Measurements from ENCODE around the gene BTBD9. TPM values are rescaled to one million over a fixed set of nuclear protein-coding genes. Genes with fewer than 3 reads are reported as not detected.

Gene BTBD9
- total and polyA plus RNA-seq, 2 of the 13 experiments (the other 11 are each of a cell fraction or from before 2014, with no cell fraction given): 1.2 to 3.0 TPM

- Histone ChIP-seq H3K36me3 (replicated peaks in 1 of 2; ENCODE audit: control insufficient read depth in 1 of 2, insufficient read depth in 2 of 2, low read length in 2 of 2) (peaks cover 0 to 3% of the 10 kb centered on the region in 2 experiments; a peak in 2 of 5 replicates), H3K4me1 (ENCODE audit: insufficient read depth, low read length) (peaks cover 8% of the 10 kb centered on the region), H3K27me3 (ENCODE audit: control insufficient read depth in 1 of 2, insufficient read depth in 2 of 2, low read length in 2 of 2) (no peaks in the 10 kb centered on the region), H3K9ac (ENCODE audit: insufficient read depth, low read depth, low read length) (no peak overlapping the region), H4K20me1 (ENCODE audit: insufficient read depth, low read length) (no peaks in the 10 kb centered on the region), H2AFZ (ENCODE audit: low read length) (no peak overlapping the region), H3K79me2 (ENCODE audit: insufficient read depth, low read length) (no peaks in the 10 kb centered on the region), H3K4me3 (replicated peaks in 1 of 3; ENCODE audit: insufficient read depth in 1 of 3, low read depth in 2 of 3, low read length in 3 of 3) (no peak overlapping the region), H3K27ac (ENCODE audit: extremely low read length, insufficient read depth, low read length) (no peak overlapping the region), H3K4me2 (ENCODE audit: low read depth, low read length) (no peak overlapping the region), H3K9me3 (ENCODE audit: low read length) (no peaks in the 10 kb centered on the region)
- in situ Hi-C loops (cut with HindIII; ENCODE audit: extremely low pct_ligation_motif_present, low pct_unique_long_range_greater_than_20kb): no loop called here
- FAIRE-seq (no peak), ATAC-seq (peak; percentile 4; the same call in 2 of the 3 replicates), DNase-seq (ENCODE audit: low spot score) (no peak)
- no TSS peak for BruUV-seq (replicated peaks)
- CTCF ChIA-PET (ENCODE audit: low intra/inter-chr PET ratio, low total read pairs): no interaction called here
- POLR2A ChIA-PET: no interaction called here
- TF ChIP-seq RBM22 (optimal IDR thresholded peaks at IDR 0.05; ENCODE audit: low read length) (peak; percentile 47), JUND (CRISPR knock-in tag; IDR thresholded peaks at IDR 0.05) (no peak), ZFP82 (CRISPR knock-in tag; IDR thresholded peaks at IDR 0.05; ENCODE audit: borderline replicate concordance) (no peak)
- WGBS (ENCODE audit: low lambda C conversion rate): 98% methylated on average over 14 of the region's 15 CpGs
- intact Hi-C loops (cut with micrococcal nuclease; ENCODE audit: unreplicated experiment): no loop called here
These were observed 477.8 kb downstream of the BTBD9 start for GRCh38 chr6:38161754-38162492.

GRCh38 chr6:38161331-38161730, 478.4 kb downstream of the BTBD9 start:
- Histone ChIP-seq H4K20me1 (ENCODE audit: insufficient read depth, low read length) (no peaks in the 10 kb centered on the region), H3K36me3 (replicated peaks in 1 of 2; ENCODE audit: control insufficient read depth in 1 of 2, insufficient read depth in 2 of 2, low read length in 2 of 2) (peaks cover 0 to 3% of the 10 kb centered on the region in 2 experiments; a peak in 2 of 5 replicates), H2AFZ (ENCODE audit: low read length) (no peak overlapping the region), H3K4me1 (ENCODE audit: insufficient read depth, low read length) (peaks cover 8% of the 10 kb centered on the region), H3K4me2 (ENCODE audit: low read depth, low read length) (no peak overlapping the region), H3K4me3 (replicated peaks in 1 of 3; ENCODE audit: insufficient read depth in 1 of 3, low read depth in 2 of 3, low read length in 3 of 3) (no peak overlapping the region), H3K79me2 (ENCODE audit: insufficient read depth, low read length) (no peaks in the 10 kb centered on the region), H3K27me3 (ENCODE audit: control insufficient read depth in 1 of 2, insufficient read depth in 2 of 2, low read length in 2 of 2) (no peaks in the 10 kb centered on the region), H3K9me3 (ENCODE audit: low read length) (no peaks in the 10 kb centered on the region), H3K9ac (ENCODE audit: insufficient read depth, low read depth, low read length) (no peak overlapping the region), H3K27ac (ENCODE audit: extremely low read length, insufficient read depth, low read length) (no peak overlapping the region)
- no peak for FAIRE-seq
- TF ChIP-seq EP300 (IDR thresholded peaks at IDR 0.05; ENCODE audit: low read depth in 2 of 2, low read length in 2 of 2) (no peak), EP300 (CRISPR knock-in tag; IDR thresholded peaks at IDR 0.05; ENCODE audit: borderline replicate concordance) (no peak), ZNF3 (CRISPR knock-in tag; IDR thresholded peaks at IDR 0.05) (no peak), HIC2 (CRISPR knock-in tag; IDR thresholded peaks at IDR 0.05; ENCODE audit: low read depth) (no peak), RBM22 (optimal IDR thresholded peaks at IDR 0.05; ENCODE audit: low read length) (peak; percentile 23), CEBPB (IDR thresholded peaks at IDR 0.05; ENCODE audit: borderline replicate concordance, low read depth, low read length) (peak; percentile 7; the same call in 1 of the 2 replicates)
- no peak for ATAC-seq
- no peak for DNase-seq (ENCODE audit: low spot score)
- in situ Hi-C loops (cut with HindIII; ENCODE audit: extremely low pct_ligation_motif_present, low pct_unique_long_range_greater_than_20kb) (no loop called here), intact Hi-C loops (cut with micrococcal nuclease; ENCODE audit: unreplicated experiment) (no loop called here)
- 95% methylated on average over 15 of the region's 15 CpGs for WGBS (ENCODE audit: low lambda C conversion rate)
- no TSS peak for BruUV-seq (replicated peaks)
- POLR2A ChIA-PET: no interaction called here
- CTCF ChIA-PET (ENCODE audit: low intra/inter-chr PET ratio, low total read pairs): no interaction called here
